HG02610 (cell line): ENCODE results near the gene SDCBP2.
A peak's percentile ranks its signal among the peaks of the same experiment; 100 is the strongest.

Experiments used
- ATAC-seq: cut with Tn5 transposase; IDR thresholded peaks from one replicate; pipeline ENCODE4 v1.9.1; 2021; ENCODE audit warnings: mild to moderate bottlenecking, moderate library complexity; ENCODE audit not compliant: unreplicated experiment

Gene SDCBP2

GRCh38 chr20:1328680-1329330, at the start of gene SDCBP2:
Gene SDCBP2, minus strand, starts transcription at chr20:1329139. Its CDS starts 8,723 bp downstream, at chr20:1320416.
- no peak for ATAC-seq

GRCh38 chr20:1378735-1379125, 49.8 kb upstream of the SDCBP2 start:
- ATAC-seq: no peak

- no peak for ATAC-seq
Measured at GRCh38 chr20:1377984-1378734, 49.2 kb upstream of the SDCBP2 start.

GRCh38 chr20:1377341-1377871, 48.5 kb upstream of the SDCBP2 start:
- peak; percentile 50 for ATAC-seq

GRCh38 chr20:1376408-1377270, 47.7 kb upstream of the SDCBP2 start:
- ATAC-seq: no peak

- no peak for ATAC-seq
Measured at GRCh38 chr20:1376007-1376406, 47.1 kb upstream of the SDCBP2 start.

- no peak for ATAC-seq
Measured at GRCh38 chr20:1375515-1375914, 46.6 kb upstream of the SDCBP2 start.

- no peak for ATAC-seq
Measured at GRCh38 chr20:1374246-1374645, 45.3 kb upstream of the SDCBP2 start.

- no peak for ATAC-seq
Measured at GRCh38 chr20:1373614-1374013, 44.7 kb upstream of the SDCBP2 start.

GRCh38 chr20:1373036-1373435, 44.1 kb upstream of the SDCBP2 start:
- ATAC-seq: no peak

- no peak for ATAC-seq
Measured at GRCh38 chr20:1371830-1372539, 43.0 kb upstream of the SDCBP2 start.

GRCh38 chr20:1371202-1371782, 42.4 kb upstream of the SDCBP2 start:
- no peak for ATAC-seq

- ATAC-seq: no peak
Measured at GRCh38 chr20:1370548-1371110, 41.7 kb upstream of the SDCBP2 start.

GRCh38 chr20:1369970-1370369, 41.0 kb upstream of the SDCBP2 start:
- ATAC-seq: no peak

GRCh38 chr20:1368448-1369199, 39.7 kb upstream of the SDCBP2 start:
- no peak for ATAC-seq

GRCh38 chr20:1367479-1367878, 38.5 kb upstream of the SDCBP2 start:
- no peak for ATAC-seq

- ATAC-seq: no peak
Measured at GRCh38 chr20:1364106-1364505, 35.2 kb upstream of the SDCBP2 start.

GRCh38 chr20:1363522-1363921, 34.6 kb upstream of the SDCBP2 start:
- ATAC-seq: no peak

GRCh38 chr20:1362484-1362883, 33.5 kb upstream of the SDCBP2 start:
- no peak for ATAC-seq
